Non-pigmented ciliary epithelial cell (primary cell): ENCODE measurements around the gene PPP6R3.
"Not testable (repeated sequence)": the region's sequence is repeated elsewhere in the genome, so short reads cannot be mapped to it uniquely, and the experiment has no call there.

Experiments used
- DNase-seq: peaks from one replicate; pipeline ENCODE4 v3.0.0-alpha.2; 2010; ENCODE audit warnings: low read depth

PPP6R3 gene

GRCh38 chr11:68609761-68610160, 149.2 kb downstream of the PPP6R3 start:
- no peak for DNase-seq

DNA sequence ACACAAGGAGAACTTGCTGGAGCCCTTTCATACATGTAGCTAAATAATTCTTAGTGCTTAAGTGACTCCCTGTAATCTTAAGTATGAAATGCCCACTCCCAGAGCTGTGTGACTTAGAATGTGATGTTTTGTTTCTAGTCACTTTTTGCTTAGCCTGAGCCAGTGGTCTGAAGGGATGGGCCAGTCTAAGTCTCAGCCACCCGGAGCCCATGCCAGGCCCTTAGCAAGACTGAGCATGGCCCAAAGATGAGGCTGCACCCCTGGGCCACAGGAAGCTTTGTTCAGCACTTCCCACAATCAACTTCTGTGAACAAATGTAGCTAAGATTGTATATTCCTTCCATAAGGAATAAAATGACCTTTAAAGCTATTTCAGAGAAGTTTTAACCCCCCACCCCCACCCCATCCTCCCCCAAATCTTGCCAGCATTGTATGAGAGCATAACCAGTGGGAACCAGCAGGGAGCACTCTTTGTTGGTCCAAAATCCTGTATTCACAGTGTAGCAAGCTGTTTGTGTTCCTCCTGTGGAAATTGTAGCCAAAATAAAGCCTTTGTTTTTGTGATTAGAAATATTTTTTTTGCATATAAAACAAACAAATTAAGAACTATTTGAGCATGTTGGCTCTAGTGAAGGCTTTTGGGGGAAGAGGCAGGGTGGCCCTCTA, 150.0 kb downstream of the PPP6R3 start:
- no peak for DNase-seq

DNA sequence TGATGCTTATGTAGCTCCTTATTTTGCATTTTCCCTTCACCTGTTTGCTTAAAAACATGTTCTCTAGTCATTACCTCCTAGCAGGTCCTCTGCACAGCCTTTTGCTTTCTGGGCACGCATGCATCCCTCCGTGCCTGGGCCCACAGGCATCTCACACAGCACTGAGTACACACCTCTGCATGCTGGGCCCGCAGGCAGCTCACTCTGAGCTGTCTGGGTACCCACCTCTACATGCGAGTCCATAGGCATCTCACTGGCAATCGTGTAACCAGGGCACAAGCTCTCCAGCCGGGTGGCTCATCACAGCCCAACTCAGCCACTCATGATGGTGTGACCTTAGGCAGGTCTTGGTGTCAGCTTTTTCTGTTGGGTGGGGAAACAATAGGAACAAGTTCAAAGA, 155.1 kb downstream of the PPP6R3 start:
- no peak for DNase-seq

- no peak for DNase-seq
Measured at GRCh38 chr11:68617925-68618809, 157.6 kb downstream of the PPP6R3 start.

DNA sequence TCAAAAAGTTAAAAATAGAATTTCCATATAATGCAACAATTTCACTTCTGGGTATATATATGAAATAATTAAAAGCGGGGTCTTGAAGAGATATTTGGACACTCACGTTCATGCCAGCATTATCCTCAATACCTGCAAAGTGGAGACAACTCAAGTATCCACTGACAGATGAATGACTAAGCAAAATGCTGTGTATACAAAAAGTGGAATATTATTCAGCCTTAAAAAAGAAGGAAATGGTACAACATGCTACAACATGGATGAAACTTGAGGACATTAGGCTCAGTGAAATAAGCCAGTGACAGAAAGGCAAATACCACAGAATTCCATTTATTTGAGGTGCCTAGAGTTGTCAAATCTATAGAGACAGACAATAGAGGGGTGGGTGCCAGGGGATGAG, 161.3 kb downstream of the PPP6R3 start:
- DNase-seq: no peak

GRCh38 chr11:68623706-68624105, 163.2 kb downstream of the PPP6R3 start:
- not testable (repeated sequence) for DNase-seq

DNA sequence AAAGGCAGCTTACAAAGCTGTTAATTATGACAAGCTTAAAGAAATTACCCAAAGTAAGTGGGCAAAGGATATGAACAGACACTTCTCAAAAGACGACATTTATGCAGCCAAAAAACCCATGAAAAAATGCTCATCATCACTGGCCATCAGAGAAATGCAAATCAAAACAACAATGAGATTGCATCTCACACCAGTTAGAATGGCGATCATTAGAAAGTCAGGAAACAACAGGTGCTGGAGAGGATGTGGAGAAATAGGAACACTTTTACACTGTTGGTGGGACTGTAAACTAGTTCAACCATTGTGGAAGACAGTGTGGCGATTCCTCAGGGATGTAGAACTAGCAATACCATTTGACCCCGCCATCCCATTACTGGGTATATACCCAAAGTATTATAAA, 164.5 kb downstream of the PPP6R3 start:
- not testable (repeated sequence) for DNase-seq

GRCh38 chr11:68626236-68626635, 165.7 kb downstream of the PPP6R3 start:
- DNase-seq: not testable (repeated sequence)

GRCh38 chr11:68628837-68629236, 168.3 kb downstream of the PPP6R3 start:
- not testable (repeated sequence) for DNase-seq

DNA sequence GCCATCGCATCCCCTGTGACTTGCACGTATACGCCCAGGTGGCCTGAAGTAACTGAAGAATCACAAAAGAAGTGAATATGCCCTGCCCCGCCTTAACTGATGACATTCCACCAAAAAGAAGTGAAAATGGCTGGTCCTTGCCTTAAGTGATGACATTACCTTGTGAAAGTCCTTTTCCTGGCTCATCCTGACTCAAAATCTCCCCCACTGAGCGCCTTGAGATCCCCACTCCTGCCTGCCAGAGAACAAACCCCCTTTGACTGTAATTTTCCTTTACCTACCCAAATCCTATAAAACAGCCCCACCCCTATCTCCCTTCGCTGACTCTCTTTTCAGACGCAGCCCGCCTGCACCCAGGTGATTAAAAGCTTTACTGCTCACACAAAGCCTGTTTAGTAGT, 171.8 kb downstream of the PPP6R3 start:
- DNase-seq: not testable (repeated sequence)

- peak; percentile 26 for DNase-seq
Measured at GRCh38 chr11:68632802-68633201, 172.2 kb downstream of the PPP6R3 start.

- not testable (repeated sequence) for DNase-seq
Measured at GRCh38 chr11:68634606-68635005, 174.1 kb downstream of the PPP6R3 start.

DNA sequence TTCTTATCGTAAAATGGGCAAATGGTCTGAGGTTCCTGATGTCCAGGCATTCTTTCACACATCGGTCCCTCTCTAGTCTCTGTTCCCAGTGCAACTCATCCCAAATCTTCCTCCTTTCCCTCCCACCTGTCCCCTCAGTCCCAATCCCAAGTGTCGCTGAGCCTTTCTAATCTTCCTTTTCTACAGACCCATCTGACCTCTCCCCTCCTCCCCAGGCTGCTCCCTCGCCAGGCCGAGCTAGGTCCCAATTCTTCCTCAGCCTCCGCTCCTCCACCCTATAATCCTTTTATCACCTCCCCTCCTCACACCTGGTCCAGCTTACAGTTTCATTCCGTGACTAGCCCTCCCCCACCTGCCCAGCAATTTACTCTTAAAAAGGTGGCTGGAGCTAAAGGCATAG, 174.6 kb downstream of the PPP6R3 start:
- not testable (repeated sequence) for DNase-seq

GRCh38 chr11:68635883-68636282, 175.3 kb downstream of the PPP6R3 start:
- not testable (repeated sequence) for DNase-seq

DNA sequence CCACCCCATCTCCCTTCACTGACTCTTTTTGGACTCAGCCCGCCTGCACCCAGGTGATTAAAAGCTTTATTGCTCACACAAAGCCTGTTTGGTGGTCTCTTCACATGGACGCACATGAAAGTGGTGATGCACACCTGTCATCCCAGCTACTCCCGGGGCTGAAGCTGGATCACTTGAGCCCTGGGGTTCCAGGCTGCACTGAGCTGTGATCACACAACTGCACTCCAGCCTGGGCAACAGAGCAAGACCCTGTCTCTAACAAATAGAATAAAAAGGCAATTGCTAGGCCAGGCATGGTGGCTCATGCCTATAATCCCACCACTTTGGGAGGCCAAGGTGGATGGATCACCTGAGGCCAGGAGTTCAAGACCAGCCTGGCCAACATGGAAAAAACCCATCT, 178.8 kb downstream of the PPP6R3 start:
- not testable (repeated sequence) for DNase-seq

- DNase-seq: no peak
Measured at GRCh38 chr11:68641880-68642279, 181.3 kb downstream of the PPP6R3 start.

DNA sequence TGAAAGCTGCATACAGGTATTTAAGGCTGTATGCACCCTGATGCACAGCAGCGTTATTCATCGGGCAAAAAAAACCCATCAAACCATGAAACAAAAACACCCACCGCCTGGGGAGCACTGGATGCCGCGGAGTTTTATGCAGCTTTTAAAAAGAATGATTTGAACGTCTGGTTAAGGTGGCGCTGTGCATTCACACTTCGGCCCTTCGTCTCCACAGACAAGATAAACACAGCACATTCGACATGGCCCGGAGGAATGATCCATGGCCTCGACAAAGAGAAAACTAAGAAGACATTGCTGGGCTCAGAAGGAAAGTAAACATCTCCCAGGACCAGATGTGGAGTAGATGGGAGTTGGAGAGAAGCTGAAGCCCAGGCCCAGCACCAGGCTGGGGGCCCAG, 183.0 kb downstream of the PPP6R3 start:
- DNase-seq: no peak

DNA sequence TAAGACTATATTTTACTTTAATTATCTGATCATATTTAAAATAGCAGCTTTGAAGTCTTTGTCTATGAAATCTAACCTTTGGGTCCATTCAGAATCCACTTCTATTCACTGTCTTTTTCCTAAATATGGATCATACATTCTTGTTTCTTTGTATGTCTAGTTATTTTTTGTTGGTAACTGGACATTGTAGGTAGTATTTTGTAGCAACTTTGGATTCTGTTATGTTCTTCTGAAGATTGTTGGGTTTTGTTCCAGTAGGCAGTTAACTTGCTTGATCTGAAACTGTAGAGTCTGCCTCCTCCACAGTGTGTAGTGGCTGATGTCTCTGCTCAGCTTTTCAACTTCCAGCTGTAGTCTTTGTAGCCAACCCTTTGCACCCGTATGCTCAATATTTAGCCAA, 186.3 kb downstream of the PPP6R3 start:
- DNase-seq: no peak

DNA sequence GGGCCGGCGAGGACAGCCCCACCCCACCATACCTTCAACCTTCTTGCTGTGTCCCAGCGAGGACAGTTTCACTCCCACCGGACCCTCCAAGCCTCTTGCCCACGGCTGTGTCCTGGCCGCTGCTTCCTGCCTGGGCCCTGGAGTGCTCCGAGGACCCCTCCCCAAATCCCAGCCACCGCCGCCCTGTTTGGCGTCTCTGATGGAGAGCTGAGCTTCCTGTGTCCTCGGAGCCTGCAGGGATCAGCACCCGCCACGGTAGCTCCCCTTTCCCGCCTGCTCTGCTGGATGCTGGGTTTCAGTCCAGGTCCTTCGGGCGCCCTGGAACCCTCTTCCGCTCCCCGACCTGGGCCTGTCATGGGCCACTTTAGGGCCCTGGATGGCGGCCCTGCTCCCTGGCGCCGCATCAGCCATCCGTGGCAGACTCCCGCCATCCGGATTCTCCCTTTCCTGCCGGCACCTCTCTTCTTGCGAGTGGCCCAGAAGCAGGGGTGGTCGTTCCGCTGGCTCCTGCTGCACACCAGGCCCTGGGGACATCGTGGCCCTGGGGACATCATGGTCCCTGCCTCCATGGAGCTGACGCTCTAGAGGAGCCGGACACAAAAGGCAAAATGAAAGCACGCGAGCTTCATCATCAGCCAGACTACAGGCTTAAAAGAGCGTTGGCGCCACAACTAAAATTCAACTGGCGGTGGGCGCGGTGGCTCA, 189.5 kb downstream of the PPP6R3 start:
- DNase-seq: no peak

DNA sequence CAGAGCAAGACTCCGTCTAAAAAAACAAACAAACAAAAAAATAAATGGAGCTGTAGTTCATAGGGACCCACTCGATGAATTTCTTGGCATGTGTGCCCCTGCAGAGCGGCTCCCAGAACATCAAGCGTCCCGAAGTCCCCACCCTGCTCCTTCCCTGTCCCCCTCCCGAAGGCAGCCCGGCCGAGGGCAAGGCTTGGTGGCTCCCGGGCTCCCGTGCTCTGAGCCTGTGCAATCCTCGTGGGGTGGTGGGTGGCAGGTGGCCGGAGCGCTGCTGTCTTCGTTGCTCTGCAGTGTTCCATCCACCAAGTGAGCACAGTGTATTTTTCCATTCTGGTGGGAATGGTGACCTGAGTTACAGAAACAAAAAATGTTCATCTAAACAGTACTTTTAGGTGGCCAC, 190.2 kb downstream of the PPP6R3 start:
- no peak for DNase-seq

DNA sequence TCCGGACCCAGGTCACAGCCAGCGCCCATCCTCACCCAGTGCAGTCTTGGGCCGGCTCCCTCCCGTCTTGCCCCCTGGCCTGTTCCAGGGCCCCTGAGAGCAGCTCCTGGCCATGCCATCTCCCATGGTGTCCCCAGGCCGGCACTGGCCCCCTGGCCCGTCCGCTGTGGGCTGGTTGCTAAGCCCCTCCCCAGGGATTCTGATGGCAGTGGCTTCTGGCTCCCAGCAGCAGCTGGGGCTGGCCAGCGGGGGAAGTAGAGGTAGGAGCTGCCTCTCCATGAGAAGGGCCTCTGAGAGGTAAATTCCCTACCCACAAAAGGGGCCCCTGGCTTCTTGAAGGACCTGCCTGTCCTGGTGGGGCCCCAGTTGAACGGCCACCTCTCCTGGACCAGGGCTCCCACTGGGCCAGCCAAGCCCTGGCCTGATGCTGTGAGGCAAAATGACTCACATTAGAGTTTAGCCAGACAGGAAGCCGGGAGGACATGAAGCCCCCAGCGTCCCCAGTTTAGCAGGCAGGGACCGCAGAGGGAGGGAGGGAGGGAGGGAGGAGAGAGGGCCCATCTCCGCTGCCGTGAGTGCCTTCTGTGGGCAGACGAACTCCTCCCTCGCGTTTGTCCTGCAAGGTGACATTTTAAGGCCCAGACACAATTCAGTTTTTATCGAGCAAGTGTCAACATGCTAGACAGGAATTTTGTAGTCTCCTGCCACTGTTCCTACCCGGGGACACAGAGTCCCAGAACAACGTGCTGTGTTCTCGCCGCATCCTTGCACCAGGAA, 190.8 kb downstream of the PPP6R3 start:
- DNase-seq: no peak
